HAP-1 (cell line): Measurements from ENCODE around the gene GPHA2.

ENCODE experiments used
- DNase-seq, 2 experiments: peaks; one replicate each; pipeline ENCODE4 v3.0.0-alpha.2; 2016 to 2020; ENCODE audit warnings: low spot score in 2 of 2
- H3K27me3 ChIP-seq: fragments of 250-450 bp; sonication (Bioruptor Pico); 2 replicates; pipeline ENCODE4 v1.5.1; 2020; ENCODE audit warnings: low read depth, mild to moderate bottlenecking, moderate library complexity
- H3K36me3 ChIP-seq: fragments of 250-450 bp; sonication (Bioruptor Pico); replicated peaks from 2 replicates; pipeline ENCODE4 v1.5.1; 2020; ENCODE audit warnings: mild to moderate bottlenecking
- H3K4me1 ChIP-seq: fragments of 250-450 bp; sonication (Bioruptor Pico); 2 replicates; pipeline ENCODE4 v1.5.1; 2020; ENCODE audit warnings: mild to moderate bottlenecking
- H3K4me3 ChIP-seq: fragments of 250-450 bp; sonication (Bioruptor Pico); 2 replicates; pipeline ENCODE4 v1.5.1; 2020; ENCODE audit warnings: mild to moderate bottlenecking, moderate library complexity
- H3K9me3 ChIP-seq: fragments of 250-450 bp; sonication (Bioruptor Pico); 2 replicates; pipeline ENCODE4 v1.5.1; 2020; ENCODE audit warnings: mild to moderate bottlenecking, moderate library complexity
- in situ Hi-C: fragments of 300-500 bp; cut with MboI; formaldehyde crosslinking; loops from 3 replicates; pipeline ENCODE4 v1.14.3; 2020; ENCODE audit warnings: low sequenced_read_pairs, inconsistent platforms, mixed read lengths

GPHA2 gene

DNA sequence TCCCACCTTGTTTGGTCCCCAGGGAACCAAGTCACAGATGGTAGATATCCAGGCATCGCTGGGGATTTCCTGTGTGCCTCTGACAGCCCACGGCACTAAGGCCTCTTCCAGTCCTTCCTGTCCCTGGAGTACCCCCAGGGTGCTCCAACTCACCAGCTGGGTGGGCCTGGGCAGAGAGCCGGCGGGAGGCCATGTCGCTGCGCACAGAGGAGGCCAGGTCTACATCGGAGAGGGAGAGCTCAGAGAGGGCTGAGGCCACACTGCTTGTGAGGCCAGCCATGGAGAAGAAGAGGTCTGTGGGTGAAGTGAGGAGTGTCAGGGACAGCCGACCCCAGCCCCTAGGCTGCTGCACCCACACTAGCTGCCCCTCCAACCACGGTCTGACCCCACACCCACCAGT, 24.0 kb downstream of the GPHA2 start:
- Histone ChIP-seq H3K4me1 (peaks cover 5% of the 10 kb centered on the region), H3K27me3 (no peaks in the 10 kb centered on the region), H3K9me3 (no peaks in the 10 kb centered on the region), H3K36me3 (peaks cover 25% of the 10 kb centered on the region), H3K4me3 (no peak overlapping the region)
- in situ Hi-C loops = no loop called here
- DNase-seq = no peak

- Histone ChIP-seq H3K27me3 (no peaks in the 10 kb centered on the region), H3K4me3 (no peak overlapping the region), H3K9me3 (no peaks in the 10 kb centered on the region), H3K36me3 (peaks cover 25% of the 10 kb centered on the region), H3K4me1 (peaks cover 3% of the 10 kb centered on the region)
- DNase-seq = no peak
- in situ Hi-C loops = no loop called here
Measured at GRCh38 chr11:64911142-64911541, 24.6 kb downstream of the GPHA2 start.

DNA sequence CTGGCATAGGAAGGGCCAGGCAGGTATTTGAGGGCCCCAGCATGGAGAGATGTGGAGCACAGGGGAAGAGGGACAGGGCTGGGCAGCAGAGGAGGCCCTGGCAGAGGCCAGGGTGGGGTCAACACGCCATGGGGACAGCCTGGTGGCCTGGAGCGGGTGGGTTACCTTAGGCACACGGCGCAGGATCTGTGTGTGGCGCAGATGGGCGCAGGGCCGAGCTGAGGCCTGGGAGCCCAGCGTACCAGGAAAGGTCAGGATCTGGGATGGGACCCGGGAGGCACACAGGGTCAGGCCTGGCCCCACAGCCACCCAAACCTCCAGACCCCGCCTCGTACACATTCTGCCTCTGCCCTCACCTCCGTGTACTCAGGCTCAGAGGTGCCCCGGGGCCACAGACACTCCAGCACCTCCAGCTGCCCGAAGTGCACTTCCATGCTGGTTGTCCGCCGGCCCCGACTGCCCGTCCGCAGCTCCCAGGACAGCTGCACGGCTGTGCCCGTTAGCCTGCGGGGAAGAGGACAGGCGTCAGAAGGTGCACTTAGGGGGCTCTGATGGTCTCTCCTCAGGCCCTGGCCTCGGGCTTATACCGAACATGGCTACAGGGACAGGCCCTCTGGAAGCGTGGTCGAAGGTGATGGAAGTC, 25.1 kb downstream of the GPHA2 start:
- H3K36me3 ChIP-seq = peaks cover 25% of the 10 kb centered on the region
- DNase-seq = no peak
- no peaks in the 10 kb centered on the region for H3K4me1 ChIP-seq
- H3K27me3 ChIP-seq = no peaks in the 10 kb centered on the region
- no peaks in the 10 kb centered on the region for H3K9me3 ChIP-seq
- in situ Hi-C loops = no loop called here
- H3K4me3 ChIP-seq = no peak overlapping the region

- H3K4me1 ChIP-seq = no peaks in the 10 kb centered on the region
- in situ Hi-C loops = no loop called here
- peaks cover 28% of the 10 kb centered on the region for H3K36me3 ChIP-seq
- H3K9me3 ChIP-seq = no peaks in the 10 kb centered on the region
- no peaks in the 10 kb centered on the region for H3K27me3 ChIP-seq
- H3K4me3 ChIP-seq = no peak overlapping the region
- DNase-seq = no peak
Measured at GRCh38 chr11:64909653-64910343, 25.9 kb downstream of the GPHA2 start.

DNA sequence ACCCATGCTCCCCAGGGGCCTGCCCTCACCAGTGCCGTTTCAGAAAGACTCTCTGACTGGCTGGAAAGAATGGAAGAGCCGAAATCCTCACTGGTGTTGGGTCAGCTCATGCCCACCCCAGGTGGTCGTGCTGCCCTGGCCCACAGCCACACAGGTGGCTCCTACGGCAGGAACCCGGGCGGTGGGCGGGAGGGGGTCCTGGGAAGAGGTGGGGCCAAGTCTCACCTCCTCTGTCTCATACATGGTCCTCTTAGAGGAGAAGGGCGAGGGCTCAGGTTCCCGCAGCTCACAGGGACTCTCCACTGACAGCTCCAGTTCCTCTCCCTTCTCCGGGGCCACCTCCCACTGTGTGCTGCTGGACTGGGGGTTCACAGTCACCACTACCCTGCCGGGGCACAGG, 26.9 kb downstream of the GPHA2 start:
- no peak for DNase-seq
- Histone ChIP-seq H3K4me1 (no peaks in the 10 kb centered on the region), H3K9me3 (no peaks in the 10 kb centered on the region), H3K27me3 (no peaks in the 10 kb centered on the region), H3K36me3 (peaks cover 26% of the 10 kb centered on the region), H3K4me3 (no peak overlapping the region)
- in situ Hi-C loops = no loop called here

DNA sequence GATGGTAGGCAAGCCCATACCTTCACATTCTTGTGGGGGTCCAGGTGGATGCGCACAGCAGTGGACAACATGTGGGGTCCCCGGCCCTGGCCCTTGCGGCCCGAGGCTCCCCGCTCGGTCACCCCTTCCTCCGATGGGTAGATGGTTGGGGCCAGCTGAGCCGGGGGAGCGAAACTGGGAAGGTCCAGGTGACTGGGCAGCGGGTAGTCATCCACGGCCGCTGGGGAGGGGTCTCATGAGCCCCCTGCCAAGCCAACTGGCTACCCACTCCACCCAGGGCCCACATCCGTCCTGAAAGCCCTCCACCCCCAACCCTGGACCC, 29.4 kb downstream of the GPHA2 start:
- in situ Hi-C loops = no loop called here
- Histone ChIP-seq H3K36me3 (peaks cover 23% of the 10 kb centered on the region), H3K4me3 (no peak overlapping the region), H3K9me3 (no peaks in the 10 kb centered on the region), H3K4me1 (no peaks in the 10 kb centered on the region), H3K27me3 (no peaks in the 10 kb centered on the region)
- no peak for DNase-seq

GRCh38 chr11:64905516-64906313, 30.0 kb downstream of the GPHA2 start:
- no peak overlapping the region for H3K4me3 ChIP-seq
- peaks cover 17% of the 10 kb centered on the region for H3K36me3 ChIP-seq
- in situ Hi-C loops = no loop called here
- no peaks in the 10 kb centered on the region for H3K27me3 ChIP-seq
- no peak for DNase-seq
- H3K4me1 ChIP-seq = no peaks in the 10 kb centered on the region
- H3K9me3 ChIP-seq = no peaks in the 10 kb centered on the region

- no peaks in the 10 kb centered on the region for H3K4me1 ChIP-seq
- no peak for DNase-seq
- no peaks in the 10 kb centered on the region for H3K9me3 ChIP-seq
- H3K27me3 ChIP-seq = no peaks in the 10 kb centered on the region
- H3K4me3 ChIP-seq = no peak overlapping the region
- H3K36me3 ChIP-seq = peaks cover 12% of the 10 kb centered on the region
- in situ Hi-C loops = no loop called here
Measured at GRCh38 chr11:64903291-64903833, 32.3 kb downstream of the GPHA2 start.

- in situ Hi-C loops = no loop called here
- H3K4me3 ChIP-seq = no peak overlapping the region
- DNase-seq = no peak
- no peaks in the 10 kb centered on the region for H3K27me3 ChIP-seq
- H3K36me3 ChIP-seq = peaks cover 13% of the 10 kb centered on the region
- H3K4me1 ChIP-seq = no peaks in the 10 kb centered on the region
- no peaks in the 10 kb centered on the region for H3K9me3 ChIP-seq
Measured at GRCh38 chr11:64902102-64902900, 33.4 kb downstream of the GPHA2 start.

DNA sequence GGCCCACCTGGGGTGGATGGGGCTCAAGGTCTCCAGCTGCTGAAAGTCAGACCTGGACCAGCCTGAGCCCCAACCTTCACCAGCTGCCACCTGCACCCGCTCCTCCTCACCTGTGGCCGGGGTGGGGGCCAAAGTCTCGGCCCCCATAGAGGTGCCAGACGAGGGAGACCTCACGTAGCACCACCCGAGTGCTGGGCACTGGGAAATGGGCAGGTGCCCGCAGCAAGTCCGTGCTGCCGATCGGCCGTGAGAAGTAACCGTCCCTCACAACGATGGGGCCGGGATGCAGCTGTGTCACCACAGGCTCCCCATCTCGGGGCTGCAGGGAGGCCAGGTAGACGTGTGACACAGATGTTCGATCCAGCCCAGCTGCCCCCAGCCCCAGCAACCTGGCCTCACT, 34.9 kb downstream of the GPHA2 start:
- Histone ChIP-seq H3K9me3 (no peaks in the 10 kb centered on the region), H3K4me3 (no peak overlapping the region), H3K36me3 (peaks cover 13% of the 10 kb centered on the region), H3K4me1 (no peaks in the 10 kb centered on the region), H3K27me3 (no peaks in the 10 kb centered on the region)
- DNase-seq = no peak
- in situ Hi-C loops = no loop called here

- no peaks in the 10 kb centered on the region for H3K4me1 ChIP-seq
- in situ Hi-C loops = no loop called here
- no peaks in the 10 kb centered on the region for H3K9me3 ChIP-seq
- no peak for DNase-seq
- no peaks in the 10 kb centered on the region for H3K27me3 ChIP-seq
- peaks cover 10% of the 10 kb centered on the region for H3K36me3 ChIP-seq
- no peak overlapping the region for H3K4me3 ChIP-seq
Measured at GRCh38 chr11:64900263-64900678, 35.4 kb downstream of the GPHA2 start.

DNA sequence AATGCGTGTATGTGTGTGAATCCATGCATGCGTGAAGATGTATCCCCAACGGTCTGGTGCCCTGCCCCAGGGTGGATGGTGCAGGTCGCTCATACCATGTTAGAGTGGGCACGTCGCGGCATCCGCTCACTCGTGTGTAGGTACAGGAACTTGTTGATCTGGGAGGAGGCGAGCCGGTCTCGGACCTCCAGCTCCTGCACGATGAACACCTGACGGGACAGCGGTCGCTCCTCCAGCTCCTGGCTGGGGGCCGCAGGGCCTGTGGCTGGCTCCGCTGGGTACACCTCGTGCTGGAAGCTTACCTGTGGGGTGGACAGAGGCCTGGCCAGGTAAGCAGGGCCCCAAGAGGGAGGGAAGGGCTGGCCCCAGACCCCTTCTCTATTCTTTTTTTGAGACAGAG, 37.2 kb downstream of the GPHA2 start:
- Histone ChIP-seq H3K4me1 (no peaks in the 10 kb centered on the region), H3K27me3 (no peaks in the 10 kb centered on the region), H3K36me3 (peaks cover 16% of the 10 kb centered on the region), H3K9me3 (no peaks in the 10 kb centered on the region), H3K4me3 (no peak overlapping the region)
- no peak for DNase-seq
- in situ Hi-C loops = no loop called here

GRCh38 chr11:64898076-64898445, 37.6 kb downstream of the GPHA2 start:
- Histone ChIP-seq H3K4me3 (no peak overlapping the region), H3K36me3 (peaks cover 16% of the 10 kb centered on the region), H3K9me3 (no peaks in the 10 kb centered on the region), H3K27me3 (no peaks in the 10 kb centered on the region), H3K4me1 (no peaks in the 10 kb centered on the region)
- in situ Hi-C loops = no loop called here
- no peak for DNase-seq
